ENCODE measurements around the gene ZFYVE9. TPM values are rescaled to one million over a fixed set of nuclear protein-coding genes. Genes with fewer than 3 reads are reported as not detected.

The ZFYVE9 gene
- total and polyA plus RNA-seq, 2 of the 4 experiments (the other 2 are of a cell fraction), result 8.3 to 28.7 TPM

- Histone ChIP-seq H4K5ac (ENCODE audit: low read depth, low read length) (no peak overlapping the region), H3K9me3 (ENCODE audit: control insufficient read depth, insufficient read depth, low read length) (no peaks in the 10 kb centered on the region), H2BK15ac (ENCODE audit: low read depth, low read length) (no peak overlapping the region), H3K14ac (replicated peaks; ENCODE audit: low read depth, low read length) (no peak overlapping the region), H3K36me3 (ENCODE audit: control insufficient read depth, insufficient read depth, low read length) (no peaks in the 10 kb centered on the region), H2BK20ac (ENCODE audit: low read depth, low read length) (no peak overlapping the region), H2AK5ac (ENCODE audit: low read depth, low read length) (no peak overlapping the region), H3K4me3 (ENCODE audit: insufficient read depth, low read depth, low read length) (no peak overlapping the region), H3K27me3 (ENCODE audit: control insufficient read depth, insufficient read depth, low read length) (no peaks in the 10 kb centered on the region), H3K56ac (ENCODE audit: extremely low read depth, insufficient read depth, low read length) (no peak overlapping the region), H4K8ac (ENCODE audit: low read depth in 2 of 2, low read length in 2 of 2) (no peak overlapping the region), H3K4me1 (ENCODE audit: control insufficient read depth, insufficient read depth, low read length) (no peaks in the 10 kb centered on the region), H3K9ac (ENCODE audit: low read depth, low read length) (no peak overlapping the region), H3K23ac (ENCODE audit: low read depth, low read length) (no peak overlapping the region), H3K27ac (ENCODE audit: insufficient read depth, low read length) (no peak overlapping the region), H3K9me1 (ENCODE audit: insufficient read depth, low read length) (peaks cover 5% of the 10 kb centered on the region; the same call in 1 of the 2 replicates), H3K18ac (ENCODE audit: low read depth, low read length) (no peak overlapping the region), H2BK5ac (ENCODE audit: low read depth, low read length, poor library complexity, severe bottlenecking) (no peak overlapping the region), H3K4ac (ENCODE audit: low read depth, low read length) (no peak overlapping the region), H2AK9ac (replicated peaks; ENCODE audit: low read depth, low read length, poor library complexity) (no peak overlapping the region), H4K20me1 (ENCODE audit: insufficient read depth, low read length) (no peaks in the 10 kb centered on the region), H3K79me1 (ENCODE audit: low read depth in 1 of 2, low read length in 2 of 2) (peaks cover 12 to 15% of the 10 kb centered on the region in 2 experiments; a peak in 3 of 4 replicates), H3K4me2 (ENCODE audit: low read depth, low read length) (no peak overlapping the region), H4K91ac (ENCODE audit: insufficient read depth, low read depth, low read length) (no peak overlapping the region), H2BK120ac (ENCODE audit: low read depth, low read length) (no peak overlapping the region), H2AFZ (replicated peaks; ENCODE audit: low read length, poor library complexity) (no peak overlapping the region)
- WGBS, 2 experiments (ENCODE audit: extremely low coverage in 2 of 2, insufficient read length in 1 of 2), result 100% methylated on average over 1 of the region's 5 CpGs; no CpG with 5 or more reads in 1 of the 2 experiments
- TF ChIP-seq SMC3 (IDR thresholded peaks at IDR 0.05; ENCODE audit: low read depth, low read length) (no peak), RAD21 (IDR thresholded peaks at IDR 0.05; ENCODE audit: low read length) (no peak), MAFK (IDR thresholded peaks at IDR 0.05; ENCODE audit: low read depth, low read length) (no peak), RFX5 (IDR thresholded peaks at IDR 0.05; ENCODE audit: low read depth, low read length) (no peak), RCOR1 (IDR thresholded peaks at IDR 0.05; ENCODE audit: insufficient replicate concordance, low read length) (no peak), MXI1 (IDR thresholded peaks at IDR 0.05; ENCODE audit: borderline replicate concordance, low read depth, low read length) (no peak), NFE2L2 (IDR thresholded peaks at IDR 0.05; ENCODE audit: low read depth, low read length) (no peak)
- TF ChIP-seq, protein P1, sequence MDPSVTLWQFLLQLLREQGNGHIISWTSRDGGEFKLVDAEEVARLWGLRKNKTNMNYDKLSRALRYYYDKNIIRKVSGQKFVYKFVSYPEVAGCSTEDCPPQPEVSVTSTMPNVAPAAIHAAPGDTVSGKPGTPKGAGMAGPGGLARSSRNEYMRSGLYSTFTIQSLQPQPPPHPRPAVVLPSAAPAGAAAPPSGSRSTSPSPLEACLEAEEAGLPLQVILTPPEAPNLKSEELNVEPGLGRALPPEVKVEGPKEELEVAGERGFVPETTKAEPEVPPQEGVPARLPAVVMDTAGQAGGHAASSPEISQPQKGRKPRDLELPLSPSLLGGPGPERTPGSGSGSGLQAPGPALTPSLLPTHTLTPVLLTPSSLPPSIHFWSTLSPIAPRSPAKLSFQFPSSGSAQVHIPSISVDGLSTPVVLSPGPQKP (IDR thresholded peaks at IDR 0.05; ENCODE audit: borderline replicate concordance, low read depth, low read length), result no peak
- TF ChIP-seq, protein P2, sequence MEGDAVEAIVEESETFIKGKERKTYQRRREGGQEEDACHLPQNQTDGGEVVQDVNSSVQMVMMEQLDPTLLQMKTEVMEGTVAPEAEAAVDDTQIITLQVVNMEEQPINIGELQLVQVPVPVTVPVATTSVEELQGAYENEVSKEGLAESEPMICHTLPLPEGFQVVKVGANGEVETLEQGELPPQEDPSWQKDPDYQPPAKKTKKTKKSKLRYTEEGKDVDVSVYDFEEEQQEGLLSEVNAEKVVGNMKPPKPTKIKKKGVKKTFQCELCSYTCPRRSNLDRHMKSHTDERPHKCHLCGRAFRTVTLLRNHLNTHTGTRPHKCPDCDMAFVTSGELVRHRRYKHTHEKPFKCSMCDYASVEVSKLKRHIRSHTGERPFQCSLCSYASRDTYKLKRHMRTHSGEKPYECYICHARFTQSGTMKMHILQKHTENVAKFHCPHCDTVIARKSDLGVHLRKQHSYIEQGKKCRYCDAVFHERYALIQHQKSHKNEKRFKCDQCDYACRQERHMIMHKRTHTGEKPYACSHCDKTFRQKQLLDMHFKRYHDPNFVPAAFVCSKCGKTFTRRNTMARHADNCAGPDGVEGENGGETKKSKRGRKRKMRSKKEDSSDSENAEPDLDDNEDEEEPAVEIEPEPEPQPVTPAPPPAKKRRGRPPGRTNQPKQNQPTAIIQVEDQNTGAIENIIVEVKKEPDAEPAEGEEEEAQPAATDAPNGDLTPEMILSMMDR (conservative IDR thresholded peaks at IDR 0.05; ENCODE audit: low read depth, low read length), result no peak
- TF ChIP-seq, protein P3, sequence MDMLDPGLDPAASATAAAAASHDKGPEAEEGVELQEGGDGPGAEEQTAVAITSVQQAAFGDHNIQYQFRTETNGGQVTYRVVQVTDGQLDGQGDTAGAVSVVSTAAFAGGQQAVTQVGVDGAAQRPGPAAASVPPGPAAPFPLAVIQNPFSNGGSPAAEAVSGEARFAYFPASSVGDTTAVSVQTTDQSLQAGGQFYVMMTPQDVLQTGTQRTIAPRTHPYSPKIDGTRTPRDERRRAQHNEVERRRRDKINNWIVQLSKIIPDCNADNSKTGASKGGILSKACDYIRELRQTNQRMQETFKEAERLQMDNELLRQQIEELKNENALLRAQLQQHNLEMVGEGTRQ (IDR thresholded peaks at IDR 0.05; ENCODE audit: low read depth, low read length), result no peak
- in situ Hi-C loops (cut with MboI; ENCODE audit: low sequenced_read_pairs) (no loop called here), intact Hi-C loops (cut with micrococcal nuclease) (no loop called here), dilution Hi-C loops (cut with HindIII; ENCODE audit: low sequenced_read_pairs, unreplicated experiment) (no loop called here)
- BruUV-seq (replicated peaks), result no TSS peak
- ChIA-PET POLR2A (ENCODE audit: unreplicated experiment) (no interaction called here), CTCF (interaction anchor here (1.2 kb wide), 1 partner anchor 36 kb away, joined by 3 read pairs; no protein-coding TSS in a partner anchor)
- ATAC-seq (ENCODE audit: low read depth) (no peak), DNase-seq (no peak)
These were observed 111.5 kb downstream of the ZFYVE9 start for GRCh38 chr1:52253421-52253820.

Measured in IMR-90 (cell line).